SK-N-SH (cell line): ENCODE measurements around the gene EDEM3. TPM values are rescaled to one million over a fixed set of nuclear protein-coding genes. Genes with fewer than 3 reads are reported as not detected.

ENCODE experiments used
- CTCF ChIA-PET: fragments of 300-600, 350-600 bp; formaldehyde crosslinking; extraction: SDS; loops from one replicate; lab custom pipeline; 2021; lab: Yijun Ruan, JAX
- POLR2A ChIA-PET: fragments of 350-600 bp; sonication (Branson Sonifier 250); formaldehyde crosslinking; extraction: SDS; loops from one replicate; lab custom pipeline; 2020; ENCODE audit warnings: antibody characterized with exemption, inconsistent platforms; lab: Yijun Ruan, JAX
- DNase-seq: peaks from one replicate; pipeline ENCODE4 v3.0.0; 2012
- H2AFZ ChIP-seq: fragments of 200-600 bp; sonication (generic); 2 replicates; pipeline ENCODE4 v1.8.1; 2016; ENCODE audit warnings: antibody characterized with exemption, mild to moderate bottlenecking, low read depth
- H3F3A ChIP-seq: fragments of 200-600 bp; sonication (generic); replicated peaks from 2 replicates; pipeline ENCODE3; 2016; ENCODE audit warnings: antibody characterized with exemption, mild to moderate bottlenecking; ENCODE audit not compliant: insufficient read depth
- H3K27ac ChIP-seq, 2 experiments: fragments of 200-500 bp in 1 of 2; fragments of 200-600 bp in 1 of 2; sonication (Bioruptor generic) in 1 of 2; sonication (generic), shearing (Covaris generic) in 1 of 2; 2 replicates each; pipeline versions ENCODE4 v1.5.1 to v1.6.1; 2014 to 2016; ENCODE audit warnings: low read depth in 2 of 2, inconsistent platforms in 1 of 2, low read length in 1 of 2, mild to moderate bottlenecking in 1 of 2, mixed read lengths in 1 of 2
- H3K27me3 ChIP-seq: fragments of 200-600 bp; sonication (generic), shearing (Covaris generic); 2 replicates; pipeline ENCODE4 v1.6.1; 2016; ENCODE audit warnings: mixed run types; ENCODE audit not compliant: insufficient read depth
- H3K36me3 ChIP-seq, 2 experiments: fragments of 200-500 bp in 1 of 2; fragments of 200-600 bp in 1 of 2; sonication (Bioruptor generic) in 1 of 2; sonication (generic) in 1 of 2; replicated peaks in 1 of 2; 2 replicates each; pipeline versions ENCODE3 to v1.5.1; 2014 to 2016; ENCODE audit warnings: low read length in 1 of 2, mild to moderate bottlenecking in 1 of 2; ENCODE audit not compliant: insufficient read depth in 2 of 2, control insufficient read depth in 1 of 2
- H3K4me1 ChIP-seq, 2 experiments: fragments of 200-500 bp in 1 of 2; fragments of 200-600 bp in 1 of 2; sonication (Bioruptor generic) in 1 of 2; sonication (generic), shearing (Covaris generic) in 1 of 2; 2 replicates each; pipeline versions ENCODE4 v1.5.1 to v1.6.1; 2014 to 2016; ENCODE audit warnings: low read depth in 1 of 2, low read length in 1 of 2, mixed run types in 1 of 2; ENCODE audit not compliant: insufficient read depth in 2 of 2, control insufficient read depth in 1 of 2
- H3K4me2 ChIP-seq: fragments of 200-600 bp; sonication (generic), shearing (Covaris generic); 2 replicates; pipeline ENCODE4 v1.6.1; 2017; ENCODE audit warnings: mixed run types
- H3K4me3 ChIP-seq, 2 experiments: fragments of 200-500 bp in 1 of 2; fragments of 200-600 bp in 1 of 2; sonication (Bioruptor generic) in 1 of 2; sonication (generic), shearing (Covaris generic) in 1 of 2; 2 replicates each; pipeline versions ENCODE4 v1.5.1 to v1.8.1; 2014 to 2016; ENCODE audit warnings: low read depth in 2 of 2, inconsistent platforms in 1 of 2, low read length in 1 of 2, mild to moderate bottlenecking in 1 of 2, mixed read lengths in 1 of 2, moderate library complexity in 1 of 2
- H3K79me2 ChIP-seq: fragments of 200-600 bp; sonication (generic); 2 replicates; pipeline ENCODE4 v1.8.1; 2017; ENCODE audit warnings: mild to moderate bottlenecking; ENCODE audit not compliant: insufficient read depth
- H3K9ac ChIP-seq: fragments of 200-600 bp; sonication (generic); 2 replicates; pipeline ENCODE4 v1.6.1; 2017; ENCODE audit warnings: mixed run types
- H3K9me2 ChIP-seq: fragments of 200-600 bp; sonication (generic); 2 replicates; pipeline ENCODE4 v1.6.1; 2017; ENCODE audit warnings: mixed run types
- H3K9me3 ChIP-seq: fragments of 200-600 bp; sonication (generic); 2 replicates; pipeline ENCODE4 v1.6.1; 2017; ENCODE audit warnings: mixed run types, mild to moderate bottlenecking, moderate library complexity
- H4K20me1 ChIP-seq: fragments of 200-600 bp; sonication (generic); 2 replicates; pipeline ENCODE4 v1.6.1; 2017; ENCODE audit warnings: mild to moderate bottlenecking, mixed run types; ENCODE audit not compliant: insufficient read depth
- CHD2 ChIP-seq: fragments of 150-350 bp; IDR thresholded peaks from 2 replicates; pipeline ENCODE4 v1.6.1; 2018; ENCODE audit warnings: low read length; ENCODE audit not compliant: partially characterized antibody
- CTCF ChIP-seq: fragments of 200-600 bp; sonication (generic); IDR thresholded peaks from 2 replicates; pipeline ENCODE4 v1.6.1; 2017; ENCODE audit warnings: antibody characterized with exemption, mild to moderate bottlenecking, moderate library complexity
- ELF1 ChIP-seq: IDR thresholded peaks from 2 replicates; pipeline ENCODE4 v1.4.0; 2012
- EP300 ChIP-seq, 2 experiments: IDR thresholded peaks; 2 replicates each; pipeline versions ENCODE4 v1.4.0 to v1.6.1; 2012; ENCODE audit warnings: borderline replicate concordance in 1 of 2, low read depth in 1 of 2, low read length in 1 of 2
- EZH2phosphoT487 ChIP-seq: fragments of 200-600 bp; sonication (generic); IDR thresholded peaks from 2 replicates; pipeline ENCODE4 v1.6.1; 2017; ENCODE audit warnings: low read depth, mixed run types, mild to moderate bottlenecking, antibody characterized with exemption, moderate library complexity, borderline replicate concordance
- FOSL2 ChIP-seq: IDR thresholded peaks from 2 replicates; pipeline ENCODE4 v1.4.0; 2012; ENCODE audit warnings: low read depth, mild to moderate bottlenecking, moderate library complexity, borderline replicate concordance
- GABPA ChIP-seq: IDR thresholded peaks from 2 replicates; pipeline ENCODE4 v1.4.0; 2012; ENCODE audit warnings: low read depth, mild to moderate bottlenecking
- GATA2 ChIP-seq: sonication (generic); formaldehyde crosslinking; IDR thresholded peaks from 2 replicates; pipeline ENCODE4 v1.5.0; 2020; ENCODE audit warnings: mild to moderate bottlenecking, missing genetic modification reagents
- IRF3 ChIP-seq: fragments of 150-350 bp; IDR thresholded peaks from 2 replicates; pipeline ENCODE4 v1.6.1; 2016; ENCODE audit warnings: mild to moderate bottlenecking, low read depth, low read length
- MAX ChIP-seq: IDR thresholded peaks from 2 replicates; pipeline ENCODE4 v1.4.0; 2012; ENCODE audit warnings: low read depth
- MXI1 ChIP-seq: IDR thresholded peaks from 2 replicates; pipeline ENCODE4 v1.6.1; 2012; ENCODE audit warnings: mild to moderate bottlenecking, low read depth, low read length, improper control_type of control experiment
- NFIC ChIP-seq: IDR thresholded peaks from 2 replicates; pipeline ENCODE4 v1.4.0; 2012; ENCODE audit warnings: borderline replicate concordance
- NRF1 ChIP-seq: IDR thresholded peaks from 2 replicates; pipeline ENCODE4 v1.6.1; 2012; ENCODE audit warnings: low read depth, mild to moderate bottlenecking, low read length
- PBX3 ChIP-seq: IDR thresholded peaks from 2 replicates; pipeline ENCODE4; 2012
- SMC3 ChIP-seq: IDR thresholded peaks from 2 replicates; pipeline ENCODE4 v1.6.1; 2012; ENCODE audit warnings: low read depth, low read length, improper control_type of control experiment
- TAF1 ChIP-seq: IDR thresholded peaks from 2 replicates; pipeline ENCODE4 v1.6.1; 2012; ENCODE audit warnings: low read depth, mild to moderate bottlenecking, low read length, moderate library complexity, borderline replicate concordance
- TCF12 ChIP-seq: IDR thresholded peaks from 2 replicates; pipeline ENCODE4 v1.4.0; 2012
- TEAD4 ChIP-seq: IDR thresholded peaks from 2 replicates; pipeline ENCODE4 v1.4.0; 2012; ENCODE audit warnings: mild to moderate bottlenecking, borderline replicate concordance; ENCODE audit not compliant: insufficient read depth
- USF1 ChIP-seq: IDR thresholded peaks from 2 replicates; pipeline ENCODE4 v1.4.0; 2012; ENCODE audit warnings: low read depth, borderline replicate concordance
- USF2 ChIP-seq: fragments of 150-350 bp; IDR thresholded peaks from 2 replicates; pipeline ENCODE4 v1.6.1; 2017; ENCODE audit warnings: antibody characterized with exemption, low read length, low read depth, borderline replicate concordance
- YY1 ChIP-seq: IDR thresholded peaks from 2 replicates; pipeline ENCODE4 v1.4.0; 2012; ENCODE audit warnings: low read depth, mild to moderate bottlenecking
- ZBTB33 ChIP-seq: IDR thresholded peaks from 2 replicates; pipeline ENCODE4 v1.4.0; 2012; ENCODE audit warnings: low read depth, borderline replicate concordance
- WGBS: methylation state at CpG from one replicate; pipeline ENCODE4 v1.1.6; 2017; ENCODE audit warnings: low lambda C conversion rate; 5-methylcytosine and 5-hydroxymethylcytosine counted together
- polyA plus RNA-seq, 3 experiments: library from polyadenylated mRNA; depleted of rRNA; stranded (reverse); fragments of >200 nt; gene quantifications; 2 replicates each; pipeline ENCODE4 v1.2.3, GENCODE V29; 2012

Gene EDEM3
- polyA plus RNA-seq, 1 of the 3 experiments (the other 2 are of a cell fraction) = 28.6 TPM

GRCh38 chr1:184790642-184791549, 36.2 kb upstream of the EDEM3 start (continued):
- no peak for TF ChIP-seq USF1
- TF ChIP-seq GABPA = no peak
- TF ChIP-seq MAX = no peak
- TF ChIP-seq CTCF = no peak
- TF ChIP-seq CHD2 = no peak
- no peak for TF ChIP-seq GATA2 (CRISPR knock-in tag)
- no peak for TF ChIP-seq SMC3
- TF ChIP-seq TAF1 = no peak
- TF ChIP-seq ELF1 = no peak
- no peak for TF ChIP-seq NRF1
- no peak for TF ChIP-seq YY1
- TF ChIP-seq TCF12 = peak; percentile 94
- TF ChIP-seq FOSL2 = peak; percentile 34; the same call in 1 of the 2 replicates

- 61% methylated on average over 2 of the region's 2 CpGs for WGBS
- CTCF ChIA-PET = interaction anchor here (1.6 to 2.8 kb wide), 2 partner anchors 8 to 17 kb away, joined by 3 to 14 read pairs; no protein-coding TSS in a partner anchor
- H3K4me3 ChIP-seq = no peak overlapping the region
- H3K9me3 ChIP-seq = no peaks in the 10 kb centered on the region
- no peak overlapping the region for H3K9ac ChIP-seq
- peak overlapping the region; percentile 78 to 99; a peak in 3 of 4 replicates for H3K27ac ChIP-seq
- H3F3A ChIP-seq = peaks cover 28% of the 10 kb centered on the region
- H3K4me1 ChIP-seq = peaks cover 11 to 27% of the 10 kb centered on the region in 2 experiments
- H3K27me3 ChIP-seq = no peaks in the 10 kb centered on the region
- H3K9me2 ChIP-seq = no peaks in the 10 kb centered on the region
- POLR2A ChIA-PET = no interaction called here
- H3K36me3 ChIP-seq = no peaks in the 10 kb centered on the region
- no peak overlapping the region for H3K4me2 ChIP-seq
- no peak overlapping the region for H2AFZ ChIP-seq
- H3K79me2 ChIP-seq = no peaks in the 10 kb centered on the region
- no peak for DNase-seq
- H4K20me1 ChIP-seq = no peaks in the 10 kb centered on the region
- TF ChIP-seq NFIC = no peak
- no peak for TF ChIP-seq IRF3
- no peak for TF ChIP-seq MXI1
- TF ChIP-seq USF2 = no peak
- TF ChIP-seq EZH2phosphoT487 = no peak
- no peak for TF ChIP-seq YY1
- no peak for TF ChIP-seq USF1
- TF ChIP-seq ZBTB33 = no peak
- no peak for TF ChIP-seq PBX3
- no peak for TF ChIP-seq EP300 (IDR thresholded peaks at IDR 0.05; ENCODE audit: borderline replicate concordance in 1 of 2, low read depth in 1 of 2, low read length in 1 of 2)
- TF ChIP-seq TEAD4 = no peak
These were observed 35.2 kb upstream of the EDEM3 start for GRCh38 chr1:184789884-184790283.
